ENCODE measurements around the gene FNDC3B.

- TF ChIP-seq POLR2AphosphoS5 (IDR thresholded peaks at IDR 0.05): no peak
- TF ChIP-seq POLR2A (IDR thresholded peaks at IDR 0.05): no peak
Observed at GRCh38 chr3:172213904-172214303, 174.5 kb downstream of the FNDC3B start.
